Thoracic aorta (tissue), 2 donors: ENCODE data around the gene MRPL46. TPM values are rescaled to one million over a fixed set of nuclear protein-coding genes. Genes with fewer than 3 reads are reported as not detected.

ENCODE experiments used
- ATAC-seq: fragments of 150-250 bp; one replicate; pipeline ENCODE4 v1.8.0; 2017; ENCODE audit warnings: low read depth; ENCODE audit not compliant: insufficient number of reproducible peaks, low FRiP score
- DNase-seq: peaks from one replicate; pipeline ENCODE4 v3.0.0-alpha.2; 2020; ENCODE audit warnings: low spot score
- H3K27ac ChIP-seq, 2 donors: fragments of 200-600 bp; sonication (generic); 1 replicate in 1 of 2; 2 replicates in 1 of 2; pipeline ENCODE4 v1.5.1; 2016; ENCODE audit warnings: mild to moderate bottlenecking in 2 of 2, moderate library complexity in 2 of 2
- H3K27me3 ChIP-seq: fragments of 200-600 bp; sonication (generic); replicated peaks from 2 replicates; pipeline ENCODE4 v1.6.0; 2016; ENCODE audit warnings: mild to moderate bottlenecking; ENCODE audit not compliant: insufficient read depth
- H3K36me3 ChIP-seq: fragments of 200-600 bp; sonication (generic); one replicate; pipeline ENCODE4 v1.5.1; 2016
- H3K4me1 ChIP-seq, 2 donors: fragments of 200-600 bp; sonication (generic); 1 replicate in 1 of 2; 2 replicates in 1 of 2; pipeline versions ENCODE4 v1.5.1 to v1.6.0; 2016; ENCODE audit warnings: low read depth in 2 of 2, mild to moderate bottlenecking in 1 of 2; ENCODE audit not compliant: control insufficient read depth in 1 of 2
- H3K4me3 ChIP-seq: fragments of 200-600 bp; sonication (generic); 2 replicates; pipeline ENCODE4 v1.5.1; 2016; ENCODE audit warnings: mild to moderate bottlenecking
- H3K9me3 ChIP-seq: fragments of 200-600 bp; sonication (generic); 2 replicates; pipeline ENCODE4 v1.5.1; 2016
- CTCF ChIP-seq: fragments of 200-600 bp; sonication (generic); IDR thresholded peaks from one replicate; pipeline ENCODE4 v1.5.1; 2019; ENCODE audit warnings: antibody characterized with exemption
- total RNA-seq, 2 donors: library from RNA; depleted of rRNA; stranded (reverse); fragments of >200 nt; gene quantifications; one replicate each; pipeline versions ENCODE4 v1.1.0 to v1.2.3, GENCODE V29; 2016

The MRPL46 gene
- total RNA-seq, 2 donors from 2014 or later = 3.9 to 13.5 TPM

DNA sequence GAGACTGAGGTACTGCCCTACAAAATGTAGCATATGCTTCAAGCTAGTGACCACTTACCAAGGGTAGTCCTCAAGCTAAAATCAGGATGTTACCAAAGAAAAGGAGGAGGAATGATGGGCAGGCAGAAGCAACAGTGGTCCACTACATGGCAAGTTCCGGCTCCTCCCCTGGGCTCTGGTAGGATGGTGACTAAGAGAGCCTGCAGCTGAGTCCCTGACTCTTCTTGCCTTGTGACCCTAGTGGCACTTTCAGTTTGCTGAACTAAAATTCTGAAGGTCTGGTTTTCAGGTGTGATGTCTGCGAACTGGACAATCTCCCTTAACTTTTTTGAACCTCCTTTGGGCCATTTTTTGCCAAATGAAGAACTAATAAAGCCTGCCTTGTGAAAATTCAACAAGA is 40.9 kb downstream of the MRPL46 start:
- no peak for TF ChIP-seq CTCF
- H3K4me1 ChIP-seq = no peaks in the 10 kb centered on the region
- no peaks in the 10 kb centered on the region for H3K27me3 ChIP-seq
- DNase-seq (no peak), ATAC-seq (no peak)
- no peaks in the 10 kb centered on the region for H3K36me3 ChIP-seq
- no peaks in the 10 kb centered on the region for H3K9me3 ChIP-seq
- H3K4me3 ChIP-seq = no peak overlapping the region
- no peak overlapping the region for H3K27ac ChIP-seq

GRCh38 chr15:88423331-88423730 is 43.9 kb downstream of the MRPL46 start:
- H3K4me3 ChIP-seq = no peak overlapping the region
- H3K27ac ChIP-seq = no peak overlapping the region
- DNase-seq (no peak), ATAC-seq (no peak)
- H3K36me3 ChIP-seq = no peaks in the 10 kb centered on the region
- TF ChIP-seq CTCF = no peak
- H3K4me1 ChIP-seq = no peaks in the 10 kb centered on the region
- no peaks in the 10 kb centered on the region for H3K27me3 ChIP-seq
- H3K9me3 ChIP-seq = no peaks in the 10 kb centered on the region

DNA sequence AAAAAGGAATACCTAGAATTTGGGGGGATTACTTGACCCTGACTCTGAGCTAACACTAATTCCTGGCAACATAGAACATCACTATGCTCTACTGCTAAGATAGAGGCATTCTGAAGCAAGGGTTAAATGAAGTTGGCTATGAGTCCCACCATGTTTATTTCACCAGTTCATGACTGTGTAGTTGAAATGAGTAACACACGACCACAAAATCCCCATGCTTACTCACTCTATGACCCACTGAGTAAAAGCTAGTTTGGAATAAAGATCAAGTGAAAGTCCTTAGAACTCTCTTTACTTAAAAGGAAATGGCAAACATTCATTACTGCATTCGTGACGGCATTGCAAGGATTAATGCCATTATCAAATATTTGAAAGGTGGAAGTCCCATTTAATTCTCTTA is 47.4 kb downstream of the MRPL46 start:
- Histone ChIP-seq H3K27me3 (no peaks in the 10 kb centered on the region), H3K36me3 (no peaks in the 10 kb centered on the region), H3K4me3 (no peak overlapping the region), H3K9me3 (no peaks in the 10 kb centered on the region), H3K4me1 (no peaks in the 10 kb centered on the region), H3K27ac (no peak overlapping the region)
- TF ChIP-seq CTCF = no peak
- no peak for ATAC-seq
- DNase-seq = no peak

Other genes starting within 250 kb of the MRPL46 start
- 10 to 100 TPM; 84.9 to 87.3 TPM for gene NTRK3, start 210.6 kb downstream of the MRPL46 start, total RNA-seq
- gene MRPS11, start 320 bp upstream of the MRPL46 start, total RNA-seq = 10 to 100 TPM in 1 of 2 donors, 1 to 10 TPM in 1; 8.5 to 37.9 TPM
- 1 to 10 TPM; 6.0 to 8.5 TPM for gene DET1, start 79.3 kb upstream of the MRPL46 start, total RNA-seq
- gene AEN, start 154.0 kb upstream of the MRPL46 start, total RNA-seq = 10 to 100 TPM; 36.0 to 36.3 TPM
- gene ISG20, start 171.6 kb upstream of the MRPL46 start, total RNA-seq = 10 to 100 TPM; 16.2 to 32.1 TPM